ENCODE results near the gene DTHD1.
A peak's percentile ranks its signal among the peaks of the same experiment; 100 is the strongest.

Gene DTHD1

DNA sequence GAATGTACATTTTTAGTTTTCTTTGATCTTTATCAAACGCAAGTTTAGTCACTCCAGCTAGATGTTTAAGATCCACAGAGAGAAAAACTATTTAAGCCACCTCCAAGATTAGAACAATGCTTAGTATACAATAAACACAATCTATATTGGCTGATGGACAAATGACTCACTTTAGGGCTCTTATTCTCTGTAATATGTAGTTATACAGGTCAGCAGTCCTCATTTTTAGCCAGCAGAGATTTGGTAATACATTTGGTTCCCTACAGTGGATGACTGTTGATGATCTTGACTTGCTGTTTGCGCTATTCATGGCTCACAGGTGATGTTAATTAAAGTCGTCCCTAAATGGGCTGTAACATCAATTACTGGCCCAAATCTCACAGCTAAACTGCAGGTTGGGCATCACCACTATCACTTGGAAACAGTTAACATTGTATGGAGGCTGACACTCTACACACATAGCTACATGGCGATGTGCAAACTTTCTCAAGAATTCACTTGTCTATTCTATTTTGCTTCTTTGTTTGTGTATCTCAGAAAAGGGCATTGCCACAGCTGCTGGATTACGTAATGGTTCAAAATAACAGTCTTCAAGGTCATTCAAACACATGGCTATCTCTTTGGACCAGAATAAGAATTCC, 11.8 kb upstream of the DTHD1 start:
- no peak for ATAC-seq

DNA sequence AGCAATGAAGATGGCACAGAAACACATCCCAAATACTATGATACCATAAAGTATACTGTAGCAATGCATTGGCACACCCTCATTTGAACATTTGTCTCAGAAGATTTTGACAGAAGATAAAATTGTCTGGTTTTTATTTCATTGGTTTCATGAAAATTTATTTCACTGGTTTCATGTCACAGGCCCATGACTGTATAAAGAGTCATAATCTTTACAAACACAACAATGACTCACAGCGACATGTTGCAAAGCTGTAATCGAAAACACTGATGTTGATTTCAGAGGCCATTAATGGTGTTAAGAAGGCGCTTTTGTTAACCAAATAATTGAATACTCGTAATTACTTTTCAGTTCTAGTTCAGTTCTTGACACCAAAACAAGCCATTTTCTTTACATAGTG, 8.1 kb upstream of the DTHD1 start:
- ATAC-seq: peak; percentile 52 to 66

DNA sequence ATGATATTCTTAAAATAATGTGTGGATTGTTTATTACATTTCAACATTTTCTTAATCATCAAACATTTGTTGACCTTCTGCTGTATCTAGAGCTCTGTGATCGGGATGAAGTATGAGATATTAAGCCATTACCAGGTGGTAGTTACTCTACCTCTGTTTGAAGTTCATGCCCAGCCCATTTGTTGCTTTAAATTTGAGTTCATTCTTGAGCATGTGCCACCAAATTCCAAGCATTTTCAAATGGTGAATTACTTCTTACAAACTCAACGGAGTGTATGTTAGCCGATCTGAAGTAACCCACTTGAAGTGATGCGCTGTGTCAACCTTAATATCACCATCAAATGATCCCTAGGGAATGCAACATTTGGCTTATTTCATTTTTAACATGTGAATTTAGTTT, 7.3 kb upstream of the DTHD1 start:
- ATAC-seq: no peak

DNA sequence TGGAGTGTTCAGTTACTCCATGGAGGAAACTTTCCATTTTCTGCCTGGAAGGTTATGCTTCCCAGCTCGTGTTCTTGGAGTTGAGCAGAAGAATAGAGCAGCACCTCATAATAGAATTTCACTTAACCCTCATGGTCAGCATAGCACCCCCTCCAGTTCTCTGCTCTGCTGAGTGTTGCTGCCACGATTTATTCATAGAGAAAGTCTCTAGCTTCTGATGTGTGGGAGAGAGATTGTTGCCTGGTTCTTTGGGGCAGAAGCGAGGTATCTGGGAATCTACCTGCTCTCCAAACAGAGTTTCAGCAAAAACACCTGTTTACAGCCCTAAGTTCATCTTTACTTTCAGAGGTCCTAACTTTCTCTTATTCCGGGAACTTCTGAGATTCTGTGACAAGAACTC, 3.9 kb upstream of the DTHD1 start:
- ATAC-seq: no peak

DNA sequence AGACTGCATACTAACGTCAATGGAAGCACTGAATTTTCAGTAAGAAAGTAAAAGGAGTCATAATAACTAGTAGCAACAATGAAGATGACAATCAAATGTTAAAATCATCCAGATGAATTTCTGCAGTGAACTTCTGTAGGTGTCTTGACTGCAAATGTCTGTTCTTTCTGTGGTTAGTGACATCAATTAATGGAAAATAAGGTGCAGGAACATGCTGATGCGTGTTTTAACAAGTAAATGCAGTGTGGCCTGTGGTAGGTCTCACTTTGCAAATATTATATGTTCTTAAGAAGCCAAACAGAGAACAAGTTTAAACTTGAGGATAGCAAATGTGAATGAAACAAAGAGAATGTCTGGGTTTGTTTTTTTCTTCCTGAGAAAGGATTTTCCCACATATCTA, 2.6 kb upstream of the DTHD1 start:
- ATAC-seq: peak; percentile 21 to 35

DNA sequence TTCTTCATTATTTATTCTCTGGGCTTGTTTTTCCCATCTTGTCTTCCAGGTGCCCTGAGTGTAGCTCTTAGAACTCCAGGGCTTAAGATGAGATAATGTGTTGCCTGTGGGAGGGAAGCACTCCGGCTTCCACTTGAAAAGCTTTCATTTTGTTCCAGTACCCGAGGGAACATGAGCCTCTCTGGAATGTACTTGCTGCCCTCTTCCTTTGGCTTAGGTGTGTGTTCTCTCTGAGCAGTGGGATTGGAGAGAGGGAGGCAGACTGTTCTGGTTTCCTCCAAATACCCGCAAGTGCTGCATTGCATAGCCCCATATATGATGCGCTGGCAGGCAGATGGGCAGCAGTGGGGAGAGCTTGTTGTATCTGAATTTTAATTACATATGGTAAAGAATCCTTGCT, 861 bp upstream of the DTHD1 start:
- ATAC-seq: no peak

DNA sequence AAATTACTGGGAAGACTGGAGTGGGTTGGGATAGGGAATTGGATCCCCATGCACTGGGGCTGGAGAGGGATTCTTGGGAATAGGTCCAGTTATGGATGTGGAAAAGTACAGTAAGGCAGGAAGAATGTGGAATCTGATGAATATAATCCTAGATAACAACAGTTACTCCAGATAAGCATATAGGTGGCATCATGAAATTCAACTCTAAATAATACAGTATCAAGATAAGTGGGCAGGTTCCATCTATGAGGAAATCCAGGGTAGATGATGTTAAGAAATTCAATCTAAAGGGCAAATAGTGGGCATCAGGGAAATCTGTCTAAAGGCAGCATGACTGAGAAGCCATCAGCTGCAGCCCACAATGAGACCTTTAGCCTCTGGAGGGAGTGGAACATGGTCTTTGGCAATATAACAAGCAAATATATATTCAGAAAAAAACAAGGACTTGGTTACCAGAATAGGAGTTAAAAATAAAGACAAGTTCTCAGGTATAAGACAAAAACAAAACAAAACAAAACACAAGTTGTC, 1.2 kb downstream of the DTHD1 start:
- no peak for ATAC-seq

DNA sequence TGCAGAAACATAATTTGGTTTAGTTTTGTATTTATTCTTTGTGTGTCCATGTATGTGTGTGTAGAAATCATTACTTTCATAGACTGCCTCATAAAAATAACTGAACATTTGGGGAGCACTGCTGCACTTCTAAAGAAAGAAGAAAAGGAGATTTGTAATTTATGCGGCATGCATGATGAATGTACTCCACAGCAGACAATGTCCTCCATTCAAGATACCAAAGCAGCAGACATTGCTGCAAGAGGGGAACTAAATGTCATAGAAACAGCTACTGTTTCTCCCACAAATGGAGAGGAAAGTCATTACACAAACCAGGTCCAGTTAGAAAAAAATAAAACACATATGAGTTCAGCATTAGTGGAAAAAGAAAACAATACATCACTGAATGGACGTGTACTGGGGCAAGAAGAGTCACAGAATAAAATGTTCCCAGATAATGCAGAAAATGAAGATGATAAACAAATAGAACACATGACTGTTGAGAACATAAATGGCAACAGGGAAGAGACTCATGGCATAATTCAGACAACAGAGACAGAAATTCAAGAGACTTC, 2.6 kb downstream of the DTHD1 start:
- ATAC-seq: no peak

DNA sequence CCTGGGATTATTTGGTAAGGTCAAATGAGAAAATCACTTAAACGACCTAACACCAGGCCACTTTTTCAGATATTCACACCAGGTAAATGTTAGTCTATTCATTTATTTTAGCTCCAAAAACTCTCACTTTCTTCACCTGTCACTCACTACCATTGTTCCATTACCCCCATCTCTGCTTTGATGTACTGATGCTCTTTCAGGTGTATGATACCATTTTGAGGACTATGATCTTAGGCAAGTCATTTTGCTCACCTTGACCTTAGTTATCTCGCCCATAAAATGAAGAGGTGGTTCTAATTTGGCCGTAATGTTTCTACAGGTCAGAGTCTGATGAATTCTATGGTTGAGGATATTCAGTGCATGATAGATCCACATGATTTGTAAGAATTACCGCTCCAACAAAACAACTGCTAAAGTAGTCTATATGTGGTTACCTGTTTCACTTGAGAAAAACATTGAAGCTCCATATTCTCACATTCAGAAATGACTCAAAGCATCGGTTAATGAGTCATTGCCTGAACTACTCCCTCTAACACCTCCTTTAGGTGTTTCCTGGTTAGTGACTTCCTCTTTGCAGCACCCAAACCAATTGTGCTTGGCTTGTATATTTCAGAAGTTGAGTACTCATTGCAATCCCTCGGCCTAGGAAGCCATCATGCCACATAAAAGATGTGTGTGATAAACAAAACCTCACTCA, 4.5 kb downstream of the DTHD1 start:
- ATAC-seq: peak; percentile 96 to 97

DNA sequence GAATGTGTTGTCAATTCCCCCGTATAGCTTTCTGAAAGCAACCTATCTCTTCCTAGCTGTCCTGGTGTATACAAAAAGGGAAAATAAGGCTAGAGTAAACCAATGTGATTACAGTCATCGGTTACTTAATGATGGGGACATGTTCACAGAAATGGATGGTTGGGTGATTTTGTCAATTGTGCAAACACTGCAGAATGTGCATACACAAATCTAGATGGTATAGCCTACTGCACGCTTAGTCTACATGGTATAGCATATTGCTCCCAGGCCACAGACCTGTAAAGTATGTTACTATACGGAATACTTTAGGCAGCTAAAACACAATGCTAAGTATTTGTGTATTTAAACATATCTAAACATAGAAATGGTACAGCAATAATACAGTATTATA, 5.1 kb downstream of the DTHD1 start:
- ATAC-seq: no peak

DNA sequence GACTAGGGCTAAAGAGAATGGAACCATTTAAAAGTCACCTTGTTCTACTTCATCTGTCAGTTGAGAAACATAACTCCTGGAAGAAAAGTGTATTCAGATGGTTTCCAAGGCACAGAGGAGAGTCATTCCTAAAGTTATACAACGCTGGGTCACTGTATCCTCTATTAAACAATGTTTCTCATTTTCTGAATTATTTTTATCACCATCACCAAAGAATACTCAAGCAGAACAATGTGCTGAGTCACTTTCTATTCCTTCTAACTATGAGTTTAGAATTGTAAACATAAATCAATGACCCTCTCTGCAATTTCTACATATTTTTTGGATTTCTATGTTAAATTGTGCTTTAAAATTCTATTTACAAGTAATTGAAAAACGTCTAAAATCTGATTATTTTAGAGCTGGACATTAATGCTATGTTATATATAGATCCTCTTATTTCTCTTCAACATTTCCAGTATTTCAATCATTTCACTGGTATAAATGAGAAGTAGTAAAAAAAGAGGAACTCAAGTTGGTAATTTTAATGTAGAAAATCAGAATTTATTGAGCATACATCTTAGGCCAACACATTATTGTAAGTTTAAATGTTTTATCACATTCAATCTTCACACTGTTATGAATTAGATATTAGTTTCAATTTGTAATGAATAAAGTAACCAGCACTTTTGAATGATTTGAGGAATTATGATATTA, 7.5 kb downstream of the DTHD1 start:
- ATAC-seq: no peak

DNA sequence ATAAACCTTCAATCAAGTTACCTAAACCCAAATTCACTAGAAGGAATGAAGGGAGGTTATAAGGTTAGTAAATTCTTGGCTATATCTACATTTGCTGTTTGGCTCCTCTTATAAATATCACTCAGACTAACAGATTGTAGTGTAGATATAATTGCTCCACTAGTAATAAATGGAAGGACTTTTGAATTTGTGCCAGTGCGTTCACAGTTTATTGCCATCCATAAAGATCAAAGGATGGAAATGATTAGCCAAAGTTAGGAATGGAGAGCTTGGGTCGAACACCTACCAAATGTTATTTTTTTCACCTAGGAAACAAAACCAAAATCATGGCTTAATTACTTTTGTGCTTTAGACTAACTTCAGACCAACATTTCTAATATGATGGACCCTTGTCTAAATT, 9.2 kb downstream of the DTHD1 start:
- no peak for ATAC-seq

DNA sequence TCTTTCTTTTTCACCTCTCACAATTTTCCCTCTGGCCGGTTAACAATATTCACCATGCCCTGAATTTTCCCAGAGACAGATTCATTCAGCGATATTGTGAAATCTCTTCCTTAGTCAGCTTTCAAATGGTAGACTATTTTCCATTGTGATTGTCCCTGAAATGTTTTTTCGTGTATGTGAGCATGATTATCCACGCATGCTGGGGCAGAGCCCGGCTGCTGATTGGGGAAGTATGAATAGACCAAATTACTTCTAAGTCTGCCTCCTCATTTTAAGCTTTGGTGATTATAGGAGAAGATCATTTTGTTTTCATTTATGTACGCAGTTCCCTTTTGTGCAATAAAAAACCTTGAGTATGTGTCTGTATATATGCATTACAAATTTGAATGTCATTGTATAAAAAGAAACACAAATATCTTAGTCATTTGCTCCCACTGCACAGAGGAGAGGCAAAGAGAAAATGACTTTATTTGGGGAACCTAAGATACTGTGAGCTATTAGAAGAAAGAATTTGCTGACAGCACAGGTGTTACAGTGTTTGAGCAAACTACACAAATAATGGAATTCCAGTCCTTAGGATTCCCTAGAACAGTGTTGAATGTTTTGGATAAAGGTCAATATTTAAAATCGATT, 11.3 kb downstream of the DTHD1 start:
- no peak for ATAC-seq

DNA sequence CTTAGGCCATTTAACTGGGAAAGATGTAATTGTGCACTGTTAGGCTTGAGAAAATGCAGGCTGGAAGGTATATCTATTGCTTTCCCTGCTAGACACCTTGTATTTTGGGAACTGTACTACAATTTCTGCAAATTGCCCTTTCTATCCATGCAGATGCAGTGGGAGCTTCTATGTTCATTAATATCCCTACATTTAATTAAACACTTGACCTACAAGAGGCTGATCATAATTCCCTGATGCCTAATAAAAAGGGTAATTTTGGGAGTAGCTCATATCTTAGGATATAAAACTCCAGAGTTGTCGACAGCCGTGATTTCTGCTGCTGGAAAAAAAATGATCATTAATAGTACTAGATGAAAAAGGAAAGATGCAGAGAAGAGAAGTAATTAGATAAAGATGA, 19.7 kb downstream of the DTHD1 start:
- no peak for ATAC-seq

DNA sequence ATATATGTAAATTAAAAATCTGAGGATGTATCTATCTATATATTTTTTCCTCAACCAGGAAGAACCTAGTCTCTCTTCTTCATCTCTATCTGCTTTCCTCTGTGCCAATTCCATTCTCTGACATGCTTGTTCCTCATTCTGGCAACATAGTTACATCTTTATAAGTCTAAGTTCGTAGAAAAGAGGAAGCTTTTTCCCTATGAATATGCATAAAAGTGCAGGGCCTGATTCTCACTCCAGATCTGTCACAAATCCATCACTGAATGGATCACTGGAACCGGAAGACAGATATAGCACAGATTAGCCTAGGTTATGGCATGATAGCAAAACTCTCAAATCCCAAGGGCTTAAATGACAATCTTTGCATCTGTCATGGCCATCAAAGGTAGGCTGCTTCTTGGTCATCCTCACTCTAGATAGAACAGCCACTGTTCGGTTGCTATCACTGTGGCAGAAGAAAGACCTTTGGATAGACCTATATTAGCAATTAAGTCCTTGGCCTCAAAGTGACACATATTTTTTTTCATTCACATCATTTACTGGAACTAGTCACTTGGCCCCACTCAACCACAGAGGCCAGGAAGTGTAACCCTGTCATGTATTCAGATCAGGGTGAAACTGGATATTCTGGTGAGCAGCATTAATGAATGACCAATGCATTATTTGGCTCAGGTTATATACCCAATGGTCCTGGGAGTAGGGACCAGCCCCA, 22.2 kb downstream of the DTHD1 start:
- ATAC-seq: peak in 1 of 2 donors; percentile 43

DNA sequence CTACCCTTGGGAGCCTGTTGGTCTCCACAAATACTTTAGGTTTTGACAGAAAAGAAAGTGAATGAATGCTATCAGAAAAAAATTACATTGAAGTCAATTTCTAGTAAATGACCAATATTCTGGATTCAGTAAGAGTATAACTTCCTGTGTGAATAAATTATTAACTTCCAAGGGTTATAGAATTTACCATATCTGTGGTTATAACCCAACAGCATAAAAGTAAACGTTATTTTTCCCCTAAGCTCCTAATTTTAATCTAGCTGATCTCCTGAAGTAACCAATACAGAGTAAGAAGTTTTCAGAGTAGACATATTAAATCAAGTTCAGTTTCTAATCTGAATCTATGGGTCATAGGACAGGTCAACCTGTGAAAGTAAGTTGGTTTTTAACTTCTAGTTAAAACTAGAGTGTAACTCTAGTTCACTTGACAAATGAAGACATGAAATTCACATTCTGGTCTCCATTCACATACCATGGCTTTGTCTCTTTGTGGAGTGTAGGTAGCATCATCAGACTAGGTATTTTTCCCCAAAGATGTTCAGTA, 22.8 kb downstream of the DTHD1 start:
- ATAC-seq: no peak

DNA sequence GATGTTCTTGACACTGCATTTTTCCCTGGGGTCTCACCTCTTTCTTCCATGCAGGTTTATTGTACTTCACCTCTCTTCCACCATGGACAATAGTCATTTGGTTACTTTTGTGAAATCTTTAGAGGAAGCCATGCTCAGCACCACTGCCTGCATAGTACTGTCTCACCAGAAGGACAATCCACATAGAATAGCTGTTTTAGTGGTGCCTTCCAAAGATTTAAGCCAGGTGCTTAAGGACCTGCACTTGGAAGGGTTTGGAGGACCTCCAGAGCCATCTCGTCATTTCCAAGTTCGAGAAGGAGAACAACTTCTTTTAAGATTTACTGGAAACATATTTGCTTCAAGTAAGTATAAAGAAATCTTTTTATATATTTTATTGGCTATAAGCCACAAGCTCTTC, 26.7 kb downstream of the DTHD1 start:
- no peak for ATAC-seq

DNA sequence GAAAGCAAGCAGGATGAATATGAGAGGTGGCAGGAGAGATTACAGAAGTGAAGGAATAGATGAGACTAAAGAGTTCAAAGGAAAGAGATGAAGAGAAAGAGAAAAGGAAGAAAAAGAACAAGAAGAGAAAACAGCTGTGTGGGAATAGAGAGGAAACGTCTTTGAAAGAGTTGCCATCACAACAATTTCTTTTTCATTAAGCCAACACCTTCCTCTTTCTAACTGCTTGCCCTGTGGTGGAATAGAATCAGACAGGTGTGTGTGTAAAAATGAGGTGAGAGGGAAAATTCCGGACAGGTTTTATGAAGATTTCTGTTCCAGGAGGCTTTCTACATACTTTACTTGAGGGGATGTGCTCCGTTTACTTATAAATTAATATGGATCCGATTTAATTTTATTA, 28.8 kb downstream of the DTHD1 start:
- no peak for ATAC-seq

DNA sequence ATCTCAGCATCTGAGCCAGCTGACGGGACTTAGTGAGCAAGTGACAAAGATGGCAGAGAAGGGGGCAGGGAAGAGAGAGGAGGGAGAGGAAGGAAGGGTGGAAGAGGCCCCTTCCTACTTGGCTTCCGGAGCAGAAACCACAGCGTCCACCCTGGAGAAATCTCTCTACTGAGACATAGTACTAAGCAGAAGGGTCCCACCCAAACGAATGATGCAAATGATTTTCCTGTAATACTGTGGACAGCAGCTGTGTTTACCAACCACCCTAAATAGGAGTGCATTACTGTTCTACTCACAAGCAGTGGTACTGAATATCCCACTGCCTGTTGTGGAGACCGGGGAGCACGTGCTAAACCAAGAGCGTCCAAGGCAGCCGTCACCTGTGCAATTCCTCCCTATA, 29.4 kb downstream of the DTHD1 start:
- ATAC-seq: peak in 1 of 2 donors; percentile 13

DNA sequence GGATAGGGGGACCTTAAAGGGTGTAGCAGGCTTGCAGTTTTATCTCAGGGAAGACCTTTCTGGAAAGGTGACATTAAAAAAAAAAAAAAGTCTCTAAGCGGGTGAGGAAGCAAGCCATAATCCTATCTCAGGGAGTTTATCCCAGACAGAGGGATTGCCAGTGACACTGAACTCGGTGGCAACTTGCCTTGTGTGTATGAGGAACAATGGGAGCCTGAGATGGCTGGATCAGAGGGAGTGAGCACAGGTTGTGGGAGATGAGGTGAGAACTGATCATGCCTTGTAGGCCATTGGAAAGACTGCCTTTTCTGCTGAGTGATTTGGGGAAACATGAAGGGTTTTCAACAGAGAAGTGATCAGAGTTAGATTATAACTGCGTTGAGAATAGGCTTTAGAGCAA, 31.1 kb downstream of the DTHD1 start:
- ATAC-seq: no peak

DNA sequence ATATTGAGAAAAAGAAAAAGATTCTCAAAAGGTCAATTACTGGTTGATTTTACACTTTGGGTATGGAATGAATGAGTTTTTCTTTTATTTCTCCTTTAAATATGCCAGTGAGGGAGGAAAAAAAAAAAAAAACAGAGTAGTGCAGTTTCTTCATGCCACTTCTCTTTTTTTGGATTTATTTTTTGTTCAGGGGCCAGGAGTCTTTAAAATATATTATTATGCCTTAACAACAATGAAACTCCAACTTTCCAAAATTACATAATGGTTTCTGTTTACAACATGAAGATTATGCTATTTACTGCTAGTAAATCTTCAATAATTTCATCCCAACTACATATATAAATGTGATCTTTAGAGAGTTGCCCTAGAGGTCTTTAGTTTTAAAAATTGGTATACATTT, 31.9 kb downstream of the DTHD1 start:
- ATAC-seq: no peak

DNA sequence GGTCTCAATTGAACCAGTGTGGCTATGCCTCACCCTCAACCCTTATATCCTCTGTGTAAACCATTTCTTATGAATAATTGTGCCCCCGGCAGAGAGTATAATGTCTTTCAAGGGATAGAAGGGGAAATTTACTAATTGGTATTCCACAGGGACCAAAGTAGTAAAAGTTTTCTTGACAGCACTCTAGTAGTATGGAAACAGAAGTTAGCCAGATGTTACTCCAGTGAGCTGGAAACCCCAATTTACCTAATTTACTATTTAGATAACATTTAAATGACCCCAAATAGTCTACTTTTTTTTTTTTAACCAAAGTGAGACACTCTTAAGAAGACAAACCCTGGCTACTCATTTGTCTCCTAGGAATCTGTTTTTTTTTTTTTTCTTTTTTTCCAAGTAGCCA, 32.3 kb downstream of the DTHD1 start:
- ATAC-seq: no peak

Data from activated CD4-positive, CD25-positive, alpha-beta regulatory T cell treated with anti-CD3 and anti-CD28 coated beads, Interleukin-2, amount 50 U/mL, for 24 hours (primary cell).